B cell (primary cell): ENCODE measurements around the gene URGCP. TPM values are rescaled to one million over a fixed set of nuclear protein-coding genes. Genes with fewer than 3 reads are reported as not detected.

ENCODE experiments used
- ATAC-seq: fragments of 200-7000 bp; cut with Tn5 transposase; one replicate; pipeline ENCODE4 v1.10.0; 2021; ENCODE audit warnings: low read depth, mild to moderate bottlenecking, moderate number of reproducible peaks, moderate library complexity
- CTCF ChIA-PET: fragments of 350-600 bp; sonication (Branson Sonifier 250); formaldehyde crosslinking; loops from one replicate; lab custom pipeline; 2021; ENCODE audit warnings: antibody characterized with exemption, inconsistent platforms; lab: Charles Lee
- POLR2A ChIA-PET: fragments of 350-600 bp; sonication (Branson Sonifier 250); formaldehyde crosslinking; loops from one replicate; lab custom pipeline; 2021; ENCODE audit warnings: antibody characterized with exemption; lab: Charles Lee
- DNase-seq: peaks from one replicate; pipeline ENCODE4 v3.0.0; 2013
- H2AFZ ChIP-seq: 2 replicates; pipeline ENCODE4 v1.6.1; 2012; ENCODE audit warnings: mild to moderate bottlenecking, low read depth, low read length; ENCODE audit not compliant: insufficient read depth, poor library complexity, severe bottlenecking
- H3K27ac ChIP-seq, 2 donors: 1 replicate in 1 of 2; 2 replicates in 1 of 2; pipeline ENCODE4 v1.5.1; 2012 to 2013; ENCODE audit warnings: low read length in 2 of 2, mild to moderate bottlenecking in 2 of 2, moderate library complexity in 1 of 2
- H3K27me3 ChIP-seq, 4 experiments: fragments of 200-600 bp in 1 of 4; sonication (generic) in 1 of 4; replicated peaks in 1 of 4; 1 replicate in 2 of 4; 2 replicates in 2 of 4; pipeline versions ENCODE4 v1.6.1 to v1.7.0; 2013 to 2016; ENCODE audit warnings: low read length in 3 of 4, mild to moderate bottlenecking in 2 of 4, mixed read lengths in 1 of 4, moderate library complexity in 1 of 4; ENCODE audit not compliant: insufficient read depth in 4 of 4, control insufficient read depth in 3 of 4; ENCODE audit errors: control extremely low read depth in 1 of 4
- H3K36me3 ChIP-seq, 2 experiments: replicated peaks in 1 of 2; 1 replicate in 1 of 2; 2 replicates in 1 of 2; pipeline versions ENCODE4 v1.6.1 to v1.7.1; 2013; ENCODE audit warnings: low read length in 1 of 2; ENCODE audit not compliant: insufficient read depth in 2 of 2, control insufficient read depth in 1 of 2; ENCODE audit errors: control extremely low read depth in 1 of 2, extremely low read depth in 1 of 2
- H3K4me1 ChIP-seq, 2 donors: fragments of 200-600 bp in 1 of 2; sonication (generic) in 1 of 2; 1 replicate in 1 of 2; 2 replicates in 1 of 2; pipeline versions ENCODE4 v1.5.1 to v1.6.1; 2013 to 2017; ENCODE audit warnings: low read length in 2 of 2; ENCODE audit not compliant: control insufficient read depth in 2 of 2, insufficient read depth in 2 of 2
- H3K4me2 ChIP-seq: replicated peaks from 2 replicates; pipeline ENCODE3; 2012; ENCODE audit warnings: mild to moderate bottlenecking, low read depth, low read length; ENCODE audit not compliant: poor library complexity, severe bottlenecking
- H3K4me3 ChIP-seq, 5 experiments: fragments of 200-600 bp in 1 of 5; sonication (generic) in 1 of 5; 1 replicate in 3 of 5; 2 replicates in 2 of 5; pipeline versions ENCODE4 v1.5.1 to v1.7.0; 2011 to 2016; ENCODE audit warnings: low read length in 4 of 5, mild to moderate bottlenecking in 4 of 5, low read depth in 2 of 5, control low read depth in 1 of 5, moderate library complexity in 1 of 5; ENCODE audit not compliant: insufficient read depth in 1 of 5; ENCODE audit errors: control extremely low read depth in 1 of 5, extremely low read depth in 1 of 5
- H3K79me2 ChIP-seq: fragments of 200-600 bp; sonication (generic); one replicate; pipeline ENCODE4 v1.6.0; 2016; ENCODE audit warnings: low read length; ENCODE audit not compliant: control insufficient read depth, insufficient read depth
- H3K9ac ChIP-seq: fragments of 200-600 bp; sonication (generic); 2 replicates; pipeline ENCODE4 v1.6.1; 2017; ENCODE audit warnings: mild to moderate bottlenecking, low read length, moderate library complexity
- H3K9me3 ChIP-seq, 3 donors: one replicate each; pipeline versions ENCODE4 v1.6.1 to v1.7.1; 2013; ENCODE audit warnings: low read length in 2 of 3; ENCODE audit not compliant: control insufficient read depth in 2 of 3, insufficient read depth in 1 of 3; ENCODE audit errors: control extremely low read depth in 1 of 3
- H4K20me1 ChIP-seq: 2 replicates; pipeline ENCODE4 v1.6.0; 2012; ENCODE audit warnings: mild to moderate bottlenecking, low read length; ENCODE audit not compliant: insufficient read depth, control insufficient read depth, poor library complexity, severe bottlenecking
- H3K27ac Mint-ChIP-seq: one replicate; pipeline ENCODE4 v1.8.0; 2021; ENCODE audit warnings: mixed read lengths
- H3K27me3 Mint-ChIP-seq: one replicate; pipeline ENCODE4 v1.8.0; 2021; ENCODE audit warnings: mixed read lengths
- H3K4me1 Mint-ChIP-seq: one replicate; pipeline ENCODE4 v1.8.0; 2021; ENCODE audit warnings: mixed read lengths
- H3K4me3 Mint-ChIP-seq: one replicate; pipeline ENCODE4 v1.8.0; 2021; ENCODE audit warnings: mixed read lengths
- H3K9me3 Mint-ChIP-seq: one replicate; pipeline ENCODE4 v1.8.0; 2022; ENCODE audit warnings: mixed read lengths; ENCODE audit not compliant: insufficient read depth
- EZH2 ChIP-seq: IDR thresholded peaks from 2 replicates; pipeline ENCODE4 v1.6.1; 2012; ENCODE audit warnings: borderline replicate concordance, low read depth, mild to moderate bottlenecking, moderate library complexity, low read length; ENCODE audit not compliant: insufficient read depth, poor library complexity, severe bottlenecking
- WGBS: methylation state at CpG from one replicate; pipeline ENCODE4 v1.1.5; 2013; ENCODE audit warnings: missing lambda C conversion rate; ENCODE audit not compliant: insufficient coverage; 5-methylcytosine and 5-hydroxymethylcytosine counted together
- intact Hi-C: fragments of 100-400 bp; cut with micrococcal nuclease; formaldehyde crosslinking; loops from one replicate; pipeline ENCODE4 v1.10.0; 2022
- polyA plus RNA-seq: library from polyadenylated mRNA; depleted of rRNA; stranded (reverse); fragments of >200 nt; gene quantifications from 2 replicates; pipeline ENCODE4 v1.2.3, GENCODE V29; 2012
- total RNA-seq, 2 donors: library from RNA; stranded (reverse); fragments of 120-200 nt in 1 of 2; gene quantifications; 1 replicate in 1 of 2; 2 replicates in 1 of 2; pipeline versions ENCODE4 v1.2.3 to v1.2.4, GENCODE V29; 2013 to 2022
- TF ChIP-seq, protein P1 (sequence below): fragments of 200-600 bp; IDR thresholded peaks from one replicate; pipeline ENCODE4 v1.8.0; 2022; ENCODE audit warnings: antibody characterized with exemption, mild to moderate bottlenecking

Gene URGCP
- total and polyA plus RNA-seq, 2 donors (not counting 1 experiment from before 2014, with no cell fraction given): 16.5 to 25.1 TPM

DNA sequence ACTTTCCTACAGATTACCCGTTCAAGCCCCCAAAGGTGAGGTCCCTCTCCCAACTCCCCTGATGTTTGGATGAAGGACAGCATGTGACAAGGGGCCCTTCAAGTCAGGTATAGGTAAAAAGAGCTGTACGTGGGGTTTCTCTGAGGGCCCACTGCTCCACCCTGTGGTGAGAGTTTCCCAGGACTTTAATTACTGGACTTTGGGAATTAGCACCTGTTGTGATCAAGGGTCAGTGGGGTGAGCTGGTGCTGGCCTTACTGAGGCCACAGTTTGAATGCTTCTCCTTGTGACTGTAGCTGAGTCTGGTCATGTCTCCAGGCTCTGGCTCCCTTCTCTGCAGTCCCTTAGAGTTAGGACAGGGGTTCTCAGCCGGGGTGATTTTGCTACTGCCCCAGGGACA is 36.6 kb upstream of the URGCP start:
- no peak for ATAC-seq
- CTCF ChIA-PET: no interaction called here
- H3K4me1 Mint-ChIP-seq: no peaks in the 10 kb centered on the region

DNA sequence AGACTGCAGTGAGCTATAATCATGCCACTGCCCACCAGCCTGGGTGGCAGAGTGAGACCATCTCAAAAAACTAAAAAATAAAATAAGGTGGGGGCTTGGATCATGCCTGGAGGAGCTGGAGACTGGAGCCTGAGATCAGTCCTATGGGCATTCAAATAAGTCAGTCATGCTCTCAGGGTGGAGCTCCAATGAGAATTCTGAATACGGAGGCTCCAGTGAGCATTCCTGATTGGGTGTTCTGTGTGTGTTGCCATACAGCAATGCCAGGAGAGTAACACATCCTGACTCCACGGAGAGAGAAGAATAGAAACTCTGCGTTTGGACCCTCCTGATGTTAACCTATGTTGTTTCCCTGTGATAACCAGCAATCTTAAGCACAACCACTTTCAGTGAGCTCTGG is 35.9 kb upstream of the URGCP start:
- Mint-ChIP-seq H3K27me3 (no peaks in the 10 kb centered on the region), H3K4me1 (no peaks in the 10 kb centered on the region), H3K27ac (no peak overlapping the region), H3K4me3 (no peak overlapping the region), H3K9me3 (no peaks in the 10 kb centered on the region)
- no peak overlapping the region for H3K4me3 ChIP-seq
- ChIA-PET CTCF (no interaction called here), POLR2A (no interaction called here)
- H3K4me2 ChIP-seq: no peak overlapping the region
- ATAC-seq (no peak), DNase-seq (no peak)
- H3K79me2 ChIP-seq: no peaks in the 10 kb centered on the region
- H3K9me3 ChIP-seq: no peaks in the 10 kb centered on the region
- H3K9ac ChIP-seq: no peak overlapping the region
- intact Hi-C loops: no loop called here
- no CpG with 5 or more reads among the region's 3 CpGs for WGBS
- TF ChIP-seq EZH2: no peak
- TF ChIP-seq, protein P1, sequence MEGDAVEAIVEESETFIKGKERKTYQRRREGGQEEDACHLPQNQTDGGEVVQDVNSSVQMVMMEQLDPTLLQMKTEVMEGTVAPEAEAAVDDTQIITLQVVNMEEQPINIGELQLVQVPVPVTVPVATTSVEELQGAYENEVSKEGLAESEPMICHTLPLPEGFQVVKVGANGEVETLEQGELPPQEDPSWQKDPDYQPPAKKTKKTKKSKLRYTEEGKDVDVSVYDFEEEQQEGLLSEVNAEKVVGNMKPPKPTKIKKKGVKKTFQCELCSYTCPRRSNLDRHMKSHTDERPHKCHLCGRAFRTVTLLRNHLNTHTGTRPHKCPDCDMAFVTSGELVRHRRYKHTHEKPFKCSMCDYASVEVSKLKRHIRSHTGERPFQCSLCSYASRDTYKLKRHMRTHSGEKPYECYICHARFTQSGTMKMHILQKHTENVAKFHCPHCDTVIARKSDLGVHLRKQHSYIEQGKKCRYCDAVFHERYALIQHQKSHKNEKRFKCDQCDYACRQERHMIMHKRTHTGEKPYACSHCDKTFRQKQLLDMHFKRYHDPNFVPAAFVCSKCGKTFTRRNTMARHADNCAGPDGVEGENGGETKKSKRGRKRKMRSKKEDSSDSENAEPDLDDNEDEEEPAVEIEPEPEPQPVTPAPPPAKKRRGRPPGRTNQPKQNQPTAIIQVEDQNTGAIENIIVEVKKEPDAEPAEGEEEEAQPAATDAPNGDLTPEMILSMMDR: no peak
- H3K36me3 ChIP-seq: peaks cover 0 to 3% of the 10 kb centered on the region in 2 experiments
- H4K20me1 ChIP-seq: no peaks in the 10 kb centered on the region
- H3K27me3 ChIP-seq: no peaks in the 10 kb centered on the region
- no peak overlapping the region for H3K27ac ChIP-seq
- H2AFZ ChIP-seq: no peak overlapping the region
- H3K4me1 ChIP-seq: no peaks in the 10 kb centered on the region

More for the DNA sequence above, 36.6 kb upstream of the URGCP start:
- no peaks in the 10 kb centered on the region for H3K27me3 Mint-ChIP-seq
- H3K9me3 Mint-ChIP-seq: no peaks in the 10 kb centered on the region
- no peak overlapping the region for H3K4me3 Mint-ChIP-seq
- no peaks in the 10 kb centered on the region for H4K20me1 ChIP-seq
- no peaks in the 10 kb centered on the region for H3K27me3 ChIP-seq
- H3K4me3 ChIP-seq: no peak overlapping the region
- H3K9ac ChIP-seq: no peak overlapping the region
- H3K27ac ChIP-seq: no peak overlapping the region
- no peaks in the 10 kb centered on the region for H3K79me2 ChIP-seq
- H3K36me3 ChIP-seq: peaks cover 0 to 3% of the 10 kb centered on the region in 2 experiments
- no peak for DNase-seq
- H3K4me1 ChIP-seq: no peaks in the 10 kb centered on the region
- 78% methylated on average over 1 of the region's 3 CpGs for WGBS
- TF ChIP-seq, protein P1: no peak
- no peak for TF ChIP-seq EZH2
- intact Hi-C loops: no loop called here
- H3K27ac Mint-ChIP-seq: no peak overlapping the region
- no peak overlapping the region for H2AFZ ChIP-seq
- POLR2A ChIA-PET: no interaction called here
- H3K9me3 ChIP-seq: no peaks in the 10 kb centered on the region
- no peak overlapping the region for H3K4me2 ChIP-seq
